Purkinje cell (primary cell): ENCODE results near the gene DHX29. TPM values are rescaled to one million over a fixed set of nuclear protein-coding genes. Genes with fewer than 3 reads are reported as not detected.

ENCODE experiments used
- polyA plus RNA-seq: library from polyadenylated mRNA; unstranded; fragments of >200 nt; fragmentation: Nextera tagmentation; gene quantifications from 2 replicates; pipeline ENCODE4 v1.2.1, GENCODE V29; 2014

DHX29 gene
- polyA plus RNA-seq: 32.1 and 57.0 TPM in 2 replicates

GRCh38 chr5:55307383-55308253, at the start of gene DHX29, which contains the start of gene MTREX:
DHX29 (minus strand) TSS chr5:55307694; CDS start chr5:55307573, 121 bp downstream.
MTREX (plus strand) TSS chr5:55307989; CDS start chr5:55308014, 25 bp downstream.

GRCh38 chr5:55232985-55233928, 74.2 kb downstream of the DHX29 start, which contains the start of gene CCNO:
CCNO (minus strand) TSS chr5:55233608; CDS start chr5:55233523, 85 bp downstream.

GRCh38 chr5:55226934-55227663, 80.4 kb downstream of the DHX29 start, which contains the start of gene MCIDAS:
MCIDAS (minus strand) TSS chr5:55227315; CDS start chr5:55227138, 177 bp downstream.

Other genes with a start within 250 kb of the DHX29 start
- gene GZMA, start 205.0 kb downstream of the DHX29 start, polyA plus RNA-seq: not detected in 2 replicates
- gene GPX8, start 147.5 kb downstream of the DHX29 start, polyA plus RNA-seq: 1.8 and 12.3 TPM in 2 replicates
- 0.21 TPM in 1 of 2 replicates, not detected in the other for gene CDC20B, start 134.5 kb downstream of the DHX29 start, polyA plus RNA-seq
- gene MCIDAS, start 80.4 kb downstream of the DHX29 start, polyA plus RNA-seq: not detected in 2 replicates
- 1.1 and 3.0 TPM in 2 replicates for gene CCNO, start 74.1 kb downstream of the DHX29 start, polyA plus RNA-seq
- gene MTREX, start 295 bp upstream of the DHX29 start, polyA plus RNA-seq: 41.0 and 53.4 TPM in 2 replicates
- gene PLPP1, start 227.3 kb upstream of the DHX29 start, polyA plus RNA-seq: 128 and 165 TPM in 2 replicates